H1 (cell line): ENCODE results near the gene UQCRFS1. TPM values are rescaled to one million over a fixed set of nuclear protein-coding genes. Genes with fewer than 3 reads are reported as not detected.

ENCODE experiments used
- CTCF ChIA-PET: fragments of 300-600 bp; sonication (Branson Sonifier 250); formaldehyde crosslinking; loops from one replicate; lab custom pipeline; 2021; ENCODE audit not compliant: partially characterized antibody; lab: Charles Lee
- POLR2A ChIA-PET: fragments of 300-600 bp; sonication (Branson Sonifier 250); formaldehyde crosslinking; loops from one replicate; lab custom pipeline; 2021; ENCODE audit warnings: inconsistent platforms; ENCODE audit not compliant: partially characterized antibody; lab: Charles Lee
- DNase-seq, 2 experiments: peaks; one replicate each; pipeline versions ENCODE4 v3.0.0 to v3.0.0-alpha.2; 2010 to 2022; ENCODE audit warnings: low spot score in 2 of 2, low read depth in 1 of 2, mixed read lengths in 1 of 2
- FAIRE-seq: peaks from 2 replicates; lab custom pipeline; 2011; peaks lifted over from hg19 to GRCh38; lab: Jason Lieb, UNC
- H2AFZ ChIP-seq: 2 replicates; pipeline ENCODE4 v1.8.1; 2012; ENCODE audit warnings: low read length, inconsistent platforms
- H2AK5ac ChIP-seq: 2 replicates; pipeline ENCODE4 v1.6.1; 2013; ENCODE audit warnings: low read depth, low read length
- H2BK120ac ChIP-seq: replicated peaks from 2 replicates; pipeline ENCODE3; 2013; ENCODE audit warnings: low read depth, low read length, inconsistent platforms
- H2BK12ac ChIP-seq: 2 replicates; pipeline ENCODE4 v1.6.1; 2013; ENCODE audit warnings: low read depth, low read length
- H2BK15ac ChIP-seq: 2 replicates; pipeline ENCODE4 v1.6.1; 2013; ENCODE audit warnings: low read length
- H2BK20ac ChIP-seq: 2 replicates; pipeline ENCODE4 v1.6.1; 2013; ENCODE audit warnings: low read length
- H2BK5ac ChIP-seq: 2 replicates; pipeline ENCODE4 v1.6.1; 2013; ENCODE audit warnings: low read depth, low read length
- H3K14ac ChIP-seq: 2 replicates; pipeline ENCODE4 v1.6.1; 2013; ENCODE audit warnings: inconsistent platforms; ENCODE audit not compliant: insufficient read length
- H3K18ac ChIP-seq: 2 replicates; pipeline ENCODE4 v1.6.1; 2013; ENCODE audit warnings: low read length; ENCODE audit errors: extremely low read depth
- H3K23ac ChIP-seq: 2 replicates; pipeline ENCODE4 v1.6.1; 2013; ENCODE audit warnings: inconsistent platforms; ENCODE audit not compliant: insufficient read length
- H3K23me2 ChIP-seq: 2 replicates; pipeline ENCODE4 v1.6.1; 2013; ENCODE audit warnings: low read depth, low read length
- H3K27ac ChIP-seq: 2 replicates; pipeline ENCODE4 v1.6.1; 2011; ENCODE audit warnings: low read depth, low read length, inconsistent platforms
- H3K27me3 ChIP-seq, 4 experiments: replicated peaks in 1 of 4; 1 replicate in 1 of 4; 2 replicates in 3 of 4; pipeline versions ENCODE4 v1.6.1 to v1.8.1; 2011 to 2013; ENCODE audit warnings: low read length in 3 of 4, mild to moderate bottlenecking in 3 of 4, inconsistent platforms in 2 of 4, mixed read lengths in 2 of 4, moderate library complexity in 1 of 4; ENCODE audit not compliant: control insufficient read depth in 3 of 4, insufficient read depth in 3 of 4; ENCODE audit errors: extremely low read depth in 1 of 4
- H3K36me3 ChIP-seq, 4 experiments: 2 replicates each; pipeline versions ENCODE4 v1.6.1 to v1.8.1; 2011 to 2013; ENCODE audit warnings: mild to moderate bottlenecking in 4 of 4, low read length in 3 of 4, moderate library complexity in 2 of 4, control low read depth in 1 of 4, inconsistent platforms in 1 of 4; ENCODE audit not compliant: insufficient read depth in 4 of 4, control insufficient read depth in 2 of 4
- H3K4ac ChIP-seq: replicated peaks from 2 replicates; pipeline ENCODE3; 2013; ENCODE audit warnings: low read length, low read depth, mixed read lengths, inconsistent platforms; ENCODE audit not compliant: insufficient read length
- H3K4me1 ChIP-seq, 4 experiments: replicated peaks in 1 of 4; 1 replicate in 1 of 4; 2 replicates in 3 of 4; pipeline versions ENCODE4 v1.6.1 to v1.8.1; 2011 to 2013; ENCODE audit warnings: low read length in 3 of 4, inconsistent platforms in 2 of 4, mixed read lengths in 1 of 4; ENCODE audit not compliant: insufficient read depth in 4 of 4, control insufficient read depth in 3 of 4
- H3K4me2 ChIP-seq, 2 experiments: 2 replicates each; pipeline versions ENCODE4 v1.6.1 to v1.8.1; 2011 to 2013; ENCODE audit warnings: low read depth in 2 of 2, low read length in 2 of 2, control low read depth in 1 of 2, inconsistent platforms in 1 of 2, mild to moderate bottlenecking in 1 of 2; ENCODE audit not compliant: insufficient read depth in 1 of 2
- H3K4me3 ChIP-seq, 4 experiments: fragments of 200-600, 300-600 bp in 1 of 4; sonication (generic), shearing (Covaris generic), sonication (Bioruptor Twin) in 1 of 4; 2 replicates each; pipeline versions ENCODE4 v1.5.1 to v1.8.1; 2011 to 2016; ENCODE audit warnings: low read length in 4 of 4, low read depth in 3 of 4, control low read depth in 2 of 4, inconsistent platforms in 2 of 4, mild to moderate bottlenecking in 2 of 4, mixed read lengths in 1 of 4, moderate library complexity in 1 of 4; ENCODE audit not compliant: insufficient read depth in 2 of 4; ENCODE audit errors: extremely low read depth in 1 of 4
- H3K56ac ChIP-seq: replicated peaks from 2 replicates; pipeline ENCODE3; 2013; ENCODE audit warnings: low read depth, mild to moderate bottlenecking, mixed read lengths, low read length, inconsistent platforms; ENCODE audit not compliant: insufficient read length
- H3K79me1 ChIP-seq: 2 replicates; pipeline ENCODE4 v1.6.1; 2013; ENCODE audit warnings: low read depth, low read length, control low read depth
- H3K79me2 ChIP-seq, 2 experiments: 2 replicates each; pipeline versions ENCODE4 v1.6.1 to v1.8.1; 2012 to 2013; ENCODE audit warnings: low read length in 2 of 2, mild to moderate bottlenecking in 2 of 2, inconsistent platforms in 1 of 2; ENCODE audit not compliant: insufficient read depth in 2 of 2, control insufficient read depth in 1 of 2
- H3K9ac ChIP-seq, 4 experiments: replicated peaks in 1 of 4; 1 replicate in 1 of 4; 2 replicates in 3 of 4; pipeline versions ENCODE4 v1.6.1 to v1.8.1; 2011 to 2013; ENCODE audit warnings: low read depth in 3 of 4, low read length in 3 of 4, control low read depth in 2 of 4, mild to moderate bottlenecking in 2 of 4, moderate library complexity in 2 of 4, inconsistent platforms in 1 of 4; ENCODE audit errors: extremely low read depth in 1 of 4
- H3K9me3 ChIP-seq, 2 experiments: 2 replicates each; pipeline versions ENCODE4 v1.6.1 to v1.8.1; 2012 to 2013; ENCODE audit warnings: mild to moderate bottlenecking in 2 of 2, moderate library complexity in 2 of 2, control low read depth in 1 of 2, inconsistent platforms in 1 of 2, low read depth in 1 of 2, low read length in 1 of 2, mixed read lengths in 1 of 2; ENCODE audit not compliant: insufficient read depth in 2 of 2
- H4K20me1 ChIP-seq, 2 experiments: replicated peaks in 1 of 2; 2 replicates each; pipeline versions ENCODE3 to v1.8.1; 2011 to 2013; ENCODE audit warnings: inconsistent platforms in 2 of 2, low read length in 2 of 2, mild to moderate bottlenecking in 1 of 2; ENCODE audit not compliant: insufficient read depth in 2 of 2, control insufficient read depth in 1 of 2
- H4K5ac ChIP-seq: 2 replicates; pipeline ENCODE4 v1.6.1; 2013; ENCODE audit warnings: low read length, low read depth, mixed read lengths, inconsistent platforms; ENCODE audit not compliant: insufficient read length
- H4K8ac ChIP-seq: 2 replicates; pipeline ENCODE4 v1.8.0; 2013; ENCODE audit warnings: mild to moderate bottlenecking, moderate library complexity, low read length, inconsistent platforms; ENCODE audit not compliant: insufficient read depth; ENCODE audit errors: extremely low read depth
- H4K91ac ChIP-seq: replicated peaks from 2 replicates; pipeline ENCODE3; 2013; ENCODE audit warnings: low read length, mixed read lengths, inconsistent platforms; ENCODE audit not compliant: insufficient read length
- CBX8 ChIP-seq: fragments of 300-800, 300-1000 bp; sonication (generic); IDR thresholded peaks from 2 replicates; pipeline ENCODE4 v1.7.1; 2016; ENCODE audit warnings: low read depth, low read length, borderline replicate concordance
- CEBPB ChIP-seq: IDR thresholded peaks from 2 replicates; pipeline ENCODE4 v1.6.1; 2012; ENCODE audit warnings: low read depth, low read length
- CHD2 ChIP-seq: IDR thresholded peaks from 2 replicates; pipeline ENCODE4 v1.6.1; 2012; ENCODE audit warnings: low read length, improper control_type of control experiment
- GTF2F1 ChIP-seq: IDR thresholded peaks from 2 replicates; pipeline ENCODE4 v1.6.1; 2012; ENCODE audit warnings: low read depth, low read length, improper control_type of control experiment, borderline replicate concordance
- HDAC2 ChIP-seq, 2 experiments: fragments of 300-600 bp in 1 of 2; sonication (generic) in 1 of 2; IDR thresholded peaks; 2 replicates each; pipeline ENCODE4 v1.6.1; 2011 to 2012; ENCODE audit warnings: low read depth in 2 of 2, low read length in 2 of 2, mild to moderate bottlenecking in 2 of 2, moderate library complexity in 2 of 2, borderline replicate concordance in 1 of 2, inconsistent platforms in 1 of 2
- KDM4A ChIP-seq: IDR thresholded peaks from one replicate; pipeline ENCODE4 v1.7.1; 2012; ENCODE audit warnings: low read depth, mild to moderate bottlenecking, moderate library complexity, low read length, inconsistent platforms; ENCODE audit not compliant: severe bottlenecking
- POLR2A ChIP-seq, 2 experiments: IDR thresholded peaks; 1 replicate in 1 of 2; 2 replicates in 1 of 2; pipeline ENCODE4 v1.6.1; 2011; ENCODE audit warnings: low read depth in 2 of 2, low read length in 2 of 2, mild to moderate bottlenecking in 2 of 2; ENCODE audit errors: control extremely low read depth in 1 of 2
- POLR2AphosphoS5 ChIP-seq: IDR thresholded peaks from 2 replicates; pipeline ENCODE4 v1.6.1; 2011; ENCODE audit warnings: low read depth, low read length
- SAP30 ChIP-seq: fragments of 300-600 bp; sonication (generic); IDR thresholded peaks from 2 replicates; pipeline ENCODE4 v1.7.1; 2012; ENCODE audit warnings: low read length, moderate library complexity, mild to moderate bottlenecking, inconsistent platforms; ENCODE audit not compliant: insufficient read depth, insufficient replicate concordance
- SIN3A ChIP-seq, 2 experiments: IDR thresholded peaks in 1 of 2; conservative IDR thresholded peaks in 1 of 2; 2 replicates each; pipeline ENCODE4 v1.6.1; 2011 to 2012; ENCODE audit warnings: low read length in 2 of 2, improper control_type of control experiment in 1 of 2, low read depth in 1 of 2, mild to moderate bottlenecking in 1 of 2
- TBP ChIP-seq: IDR thresholded peaks from 2 replicates; pipeline ENCODE4 v1.6.1; 2011; ENCODE audit warnings: low read depth, low read length, improper control_type of control experiment
- TCF12 ChIP-seq: IDR thresholded peaks from 2 replicates; pipeline ENCODE4 v1.6.1; 2011; ENCODE audit warnings: low read depth, mild to moderate bottlenecking, low read length
- YY1 ChIP-seq: IDR thresholded peaks from 2 replicates; pipeline ENCODE4 v1.6.1; 2011; ENCODE audit warnings: low read depth, mild to moderate bottlenecking, low read length
- WGBS, 2 experiments: shearing (Covaris generic) in 1 of 2; methylation state at CpG; one replicate each; pipeline versions ENCODE4 v1.1.6 to v1.1.7; 2013 to 2015; ENCODE audit warnings: low lambda C conversion rate in 2 of 2, mixed read lengths in 2 of 2, inconsistent platforms in 1 of 2, low coverage in 1 of 2, missing lambda C conversion rate in 1 of 2; ENCODE audit not compliant: insufficient replicate concordance in 2 of 2, insufficient coverage in 1 of 2, insufficient read length in 1 of 2; ENCODE audit errors: extremely low coverage in 1 of 2, missing lambda C conversion rate in 1 of 2; 5-methylcytosine and 5-hydroxymethylcytosine counted together
- polyA plus RNA-seq, 7 experiments: library from polyadenylated mRNA; depleted of rRNA in 3 of 7; stranded (reverse) in 5 of 7; unstranded in 2 of 7; fragments of >200 nt in 5 of 7; fragments of 200-250 nt in 2 of 7; gene quantifications; 1 replicate in 5 of 7; 2 replicates in 1 of 7; 4 replicates in 1 of 7; pipeline versions ENCODE4 v1.2.1 to v1.2.3, GENCODE V29; 2011 to 2013; ENCODE audit warnings: missing spikeins in 2 of 7, mixed read lengths in 2 of 7
- total RNA-seq: library from RNA; stranded (reverse); fragmentation: NEBNext Ultra II Directional; extraction: Animal tissue kit (Norgen Biotek cat#: 25700); gene quantifications from 2 replicates; pipeline ENCODE4 v1.2.1, GENCODE V29; 2021

Gene UQCRFS1
- total and polyA plus RNA-seq, 2 of the 8 experiments (the other 6 are each of a cell fraction or from before 2014, with no cell fraction given) = 52.4 to 59.1 TPM

DNA sequence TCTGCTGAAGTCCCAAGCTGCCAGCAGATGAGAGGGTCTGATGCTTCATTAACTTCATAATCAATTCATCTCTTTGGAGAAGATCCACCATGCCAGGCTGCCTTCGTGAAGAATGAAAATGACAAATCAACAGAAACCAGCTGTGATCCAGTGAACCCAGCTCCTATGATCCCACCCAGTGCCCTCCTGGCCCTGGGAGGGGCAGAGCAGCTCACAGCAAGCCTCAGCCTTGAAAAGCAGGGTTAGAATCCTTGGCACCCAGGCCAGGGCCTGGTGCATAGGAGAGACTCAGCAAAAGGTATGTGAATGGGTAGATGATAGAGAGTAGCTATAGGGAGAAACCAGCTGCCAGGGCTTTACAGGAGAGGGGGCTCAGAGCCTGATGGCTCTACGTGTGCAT is 43.6 kb upstream of the UQCRFS1 start:
- H3K79me1 ChIP-seq = no peaks in the 10 kb centered on the region
- H3K27ac ChIP-seq = no peak overlapping the region
- H4K20me1 ChIP-seq = no peaks in the 10 kb centered on the region
- no peak overlapping the region for H2AK5ac ChIP-seq
- H3K4ac ChIP-seq = no peak overlapping the region
- TF ChIP-seq CBX8 (no peak), TBP (no peak), GTF2F1 (no peak), TCF12 (no peak), CEBPB (no peak), HDAC2 (IDR thresholded peaks at IDR 0.05; ENCODE audit: borderline replicate concordance in 1 of 2, low read depth in 2 of 2, low read length in 2 of 2) (no peak), KDM4A (no peak), SIN3A (conservative IDR thresholded peaks at IDR 0.05 in 1 of 2, IDR thresholded peaks at IDR 0.05 in 1 of 2; ENCODE audit: low read depth in 1 of 2, low read length in 2 of 2) (no peak), POLR2A (IDR thresholded peaks at IDR 0.05; ENCODE audit: control extremely low read depth in 1 of 2, low read depth in 2 of 2, low read length in 2 of 2) (no peak), CHD2 (no peak), POLR2AphosphoS5 (no peak), YY1 (no peak), SAP30 (no peak)
- no peaks in the 10 kb centered on the region; a peak in 1 of 8 replicates for H3K36me3 ChIP-seq
- H2AFZ ChIP-seq = no peak overlapping the region
- no peak overlapping the region for H3K9ac ChIP-seq
- no peak overlapping the region for H2BK5ac ChIP-seq
- CTCF ChIA-PET = interaction anchor here (1.5 to 10.7 kb wide), 2 partner anchors 11 to 55 kb away, joined by 5 to 117 read pairs; no protein-coding TSS in a partner anchor
- no peaks in the 10 kb centered on the region for H3K23me2 ChIP-seq
- H4K8ac ChIP-seq = no peak overlapping the region; the same call in 1 of the 2 replicates
- H4K91ac ChIP-seq = no peak overlapping the region
- 91% methylated on average over 2 of the region's 2 CpGs; no CpG with 5 or more reads in 1 of the 2 experiments for WGBS, 2 experiments
- POLR2A ChIA-PET = no interaction called here
- H4K5ac ChIP-seq = no peak overlapping the region
- no peak overlapping the region for H2BK20ac ChIP-seq
- H3K4me1 ChIP-seq = no peaks in the 10 kb centered on the region
- peaks cover 10% of the 10 kb centered on the region in 2 experiments for H3K9me3 ChIP-seq
- H3K4me3 ChIP-seq = no peak overlapping the region
- H3K18ac ChIP-seq = no peak overlapping the region
- no peak overlapping the region for H3K14ac ChIP-seq
- H3K23ac ChIP-seq = no peak overlapping the region
- H2BK12ac ChIP-seq = no peak overlapping the region
- no peak overlapping the region for H3K4me2 ChIP-seq
- no peak overlapping the region for H2BK15ac ChIP-seq
- no peak overlapping the region for H3K56ac ChIP-seq
- FAIRE-seq (no peak), DNase-seq (no peak)
- no peak overlapping the region for H2BK120ac ChIP-seq
- no peaks in the 10 kb centered on the region for H3K27me3 ChIP-seq
- no peaks in the 10 kb centered on the region for H3K79me2 ChIP-seq
